Activated CD4-positive, alpha-beta T cell treated with anti-CD3 and anti-CD28 coated beads, Interleukin-2, amount 10 ng/mL, durations not matched to agents 24 days and 14 days (primary cell): ENCODE measurements around the gene ZCCHC24. TPM values are rescaled to one million over a fixed set of nuclear protein-coding genes. Genes with fewer than 3 reads are reported as not detected.
A peak's percentile ranks its signal among the peaks of the same experiment; 100 is the strongest.
"Not testable (repeated sequence)": the region's sequence is repeated elsewhere in the genome, so short reads cannot be mapped to it uniquely, and the experiment has no call there.

Experiments
- DNase-seq: peaks from one replicate; pipeline ENCODE4 v3.0.0; 2022
- H3K27ac Mint-ChIP-seq: one replicate; pipeline ENCODE4 v1.8.0; 2022; ENCODE audit warnings: mild to moderate bottlenecking, mixed read lengths
- H3K27me3 Mint-ChIP-seq: one replicate; pipeline ENCODE4 v1.8.0; 2022; ENCODE audit warnings: mixed read lengths
- H3K36me3 Mint-ChIP-seq: one replicate; pipeline ENCODE4 v1.8.0; 2022; ENCODE audit warnings: low read depth, mild to moderate bottlenecking, mixed read lengths
- H3K4me1 Mint-ChIP-seq: one replicate; pipeline ENCODE4 v1.8.0; 2021; ENCODE audit warnings: mixed read lengths
- H3K4me3 Mint-ChIP-seq: one replicate; pipeline ENCODE4 v1.8.0; 2022; ENCODE audit warnings: mild to moderate bottlenecking, moderate library complexity, mixed read lengths
- H3K9me3 Mint-ChIP-seq: one replicate; pipeline ENCODE4 v1.8.0; 2021; ENCODE audit warnings: mixed read lengths
- intact Hi-C: fragments of 100-400 bp; cut with micrococcal nuclease; formaldehyde crosslinking; loops from one replicate; pipeline ENCODE4 v1.15.1; 2023
- total RNA-seq: library from RNA; stranded (reverse); gene quantifications from 2 replicates; pipeline ENCODE4 v1.2.3, GENCODE V29; 2022

The ZCCHC24 gene
- total RNA-seq, 1 donor from 2014 or later = 1.4 TPM

DNA sequence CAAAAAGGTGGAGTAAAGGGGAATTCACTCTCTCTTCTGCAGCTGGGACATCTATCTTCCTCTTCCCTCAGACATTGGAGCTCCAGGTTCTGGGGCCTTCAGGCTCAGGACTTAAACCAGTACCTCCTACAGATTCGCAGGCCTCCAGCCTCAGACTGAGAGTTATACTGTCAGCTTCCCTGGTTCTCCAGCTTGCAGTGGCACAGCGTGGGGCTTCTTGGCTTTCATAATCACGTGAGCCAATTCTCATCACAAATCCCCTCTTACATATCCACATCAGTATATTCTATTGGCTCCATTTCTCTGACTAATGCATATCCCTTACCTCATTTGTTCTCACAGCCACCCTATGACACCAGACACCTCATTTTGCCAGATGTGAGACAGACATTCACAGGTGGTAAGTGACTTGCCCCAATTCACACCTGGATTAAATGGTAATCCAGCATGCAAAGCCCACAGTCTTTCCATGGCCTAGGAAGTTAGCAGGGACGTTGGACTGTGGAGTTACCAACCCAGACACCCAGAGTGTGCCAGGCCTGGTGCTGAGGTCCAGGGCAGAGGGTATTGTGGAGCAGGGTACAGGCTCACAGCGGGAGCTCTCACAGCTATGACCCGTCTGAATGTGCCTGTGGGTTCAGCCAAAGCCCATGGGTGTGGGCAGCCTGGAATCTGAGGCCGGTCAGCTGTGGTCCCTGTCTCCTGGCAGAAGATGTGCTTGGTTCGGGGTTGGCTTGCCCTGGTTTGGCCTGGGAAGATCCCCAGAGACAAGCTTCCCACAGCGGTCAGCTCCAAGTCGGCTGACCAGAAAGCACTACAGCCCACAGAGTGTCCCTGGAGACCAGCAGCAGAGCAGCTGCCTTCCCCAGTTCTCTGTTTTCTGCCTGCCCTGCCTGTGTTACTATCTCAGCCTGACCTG, 18.4 kb upstream of the ZCCHC24 start:
- H3K27ac Mint-ChIP-seq = no peak overlapping the region
- H3K4me3 Mint-ChIP-seq = no peak overlapping the region
- H3K36me3 Mint-ChIP-seq = no peaks in the 10 kb centered on the region
- no peak for DNase-seq
- H3K4me1 Mint-ChIP-seq = peaks cover 2% of the 10 kb centered on the region
- intact Hi-C loops = no loop called here
- H3K27me3 Mint-ChIP-seq = peaks cover 10% of the 10 kb centered on the region
- H3K9me3 Mint-ChIP-seq = no peaks in the 10 kb centered on the region

DNA sequence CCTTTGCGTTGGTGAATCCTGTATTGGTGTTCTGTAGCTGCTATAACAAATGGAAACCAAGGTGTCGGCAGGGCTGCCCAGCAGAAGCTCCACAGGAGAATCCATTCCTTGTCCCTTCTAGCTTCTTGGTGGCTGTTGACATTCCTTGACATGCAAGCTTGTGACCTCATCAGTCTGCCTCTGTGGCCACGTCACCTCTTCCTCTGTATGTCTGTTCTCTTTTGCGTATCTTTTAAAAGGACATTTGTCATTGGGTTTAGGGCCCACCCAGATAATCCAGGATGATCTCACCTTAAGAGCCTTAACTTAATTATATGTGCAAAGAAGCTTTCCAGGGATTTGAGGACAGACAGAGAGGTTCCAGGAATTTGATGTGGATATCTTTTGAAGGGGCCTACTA, 15.3 kb upstream of the ZCCHC24 start:
- Mint-ChIP-seq H3K27me3 (peaks cover 19% of the 10 kb centered on the region), H3K9me3 (no peaks in the 10 kb centered on the region), H3K36me3 (no peaks in the 10 kb centered on the region), H3K27ac (no peak overlapping the region), H3K4me3 (no peak overlapping the region), H3K4me1 (no peaks in the 10 kb centered on the region)
- DNase-seq = no peak
- intact Hi-C loops = no loop called here

DNA sequence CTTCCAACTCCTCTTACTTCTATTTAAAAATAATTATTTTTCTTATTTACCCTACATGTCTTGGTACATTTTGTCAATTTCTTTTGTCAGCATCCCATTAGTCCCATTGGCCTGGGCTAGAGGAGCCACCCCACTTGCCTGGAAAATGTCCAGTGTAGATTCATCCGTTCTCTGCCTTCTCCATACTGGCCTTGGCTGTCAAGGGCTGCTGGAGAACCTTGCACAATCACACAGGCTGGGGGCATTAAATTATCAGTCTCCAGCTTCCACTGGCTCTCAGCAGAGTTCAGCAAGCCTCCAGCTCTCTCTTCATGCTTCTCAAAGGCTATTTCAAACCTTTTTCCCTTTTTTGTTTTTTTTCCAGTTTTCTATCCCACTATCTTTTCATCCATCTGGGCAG, 13.8 kb upstream of the ZCCHC24 start:
- Mint-ChIP-seq H3K9me3 (no peaks in the 10 kb centered on the region), H3K4me3 (no peak overlapping the region), H3K36me3 (no peaks in the 10 kb centered on the region), H3K27ac (no peak overlapping the region), H3K27me3 (peaks cover 19% of the 10 kb centered on the region), H3K4me1 (no peaks in the 10 kb centered on the region)
- DNase-seq = no peak
- intact Hi-C loops = no loop called here

DNA sequence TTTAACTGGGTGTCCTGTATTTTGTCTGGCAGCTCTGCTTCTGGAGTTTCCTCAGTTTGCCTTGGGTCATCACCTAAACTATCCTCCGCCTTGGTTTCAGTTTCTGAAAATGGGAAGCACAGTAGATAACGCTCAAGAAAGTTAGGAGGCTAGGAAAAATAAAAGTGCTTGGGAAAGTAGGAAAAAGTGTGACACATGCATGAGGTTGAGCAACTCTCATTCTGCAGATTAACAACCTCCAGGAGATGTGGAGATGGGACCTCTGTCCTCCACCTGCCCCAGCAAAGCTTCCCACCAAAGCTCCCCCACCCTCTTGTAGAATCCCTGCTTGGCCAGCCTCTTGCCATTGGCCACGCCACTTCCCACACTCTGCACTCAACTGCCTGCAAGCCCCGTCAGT, 13.1 kb upstream of the ZCCHC24 start:
- Mint-ChIP-seq H3K27ac (no peak overlapping the region), H3K4me1 (no peaks in the 10 kb centered on the region), H3K27me3 (peaks cover 24% of the 10 kb centered on the region), H3K36me3 (no peaks in the 10 kb centered on the region), H3K9me3 (no peaks in the 10 kb centered on the region), H3K4me3 (no peak overlapping the region)
- no peak for DNase-seq
- intact Hi-C loops = no loop called here

DNA sequence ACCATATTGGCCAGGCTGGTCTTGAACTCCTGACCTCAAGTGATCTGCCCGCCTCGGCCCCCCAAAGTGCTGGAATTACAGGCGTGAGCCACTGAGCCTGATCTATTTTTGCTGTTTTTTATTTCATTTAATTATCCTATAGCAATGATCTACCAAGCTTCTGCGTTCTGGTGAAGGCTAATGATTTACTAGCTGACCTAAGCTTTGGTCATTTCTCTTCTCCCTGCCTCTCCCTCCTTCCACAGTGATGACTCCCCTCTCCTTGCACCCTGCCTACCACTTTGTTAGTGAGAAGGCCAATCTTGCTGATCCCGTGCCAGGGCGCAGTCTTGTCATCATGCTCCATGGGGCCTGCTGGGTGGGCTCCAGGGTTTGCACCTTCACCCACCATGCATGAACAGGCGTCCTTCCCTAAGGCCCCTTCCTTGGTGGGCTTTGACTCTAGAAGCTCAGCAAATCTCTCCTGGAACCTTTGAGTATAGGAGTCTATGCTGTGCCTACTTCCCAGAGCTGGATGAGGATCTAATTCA, 11.9 kb upstream of the ZCCHC24 start:
- Mint-ChIP-seq H3K36me3 (no peaks in the 10 kb centered on the region), H3K4me1 (no peaks in the 10 kb centered on the region), H3K9me3 (no peaks in the 10 kb centered on the region), H3K27ac (no peak overlapping the region), H3K27me3 (peaks cover 27% of the 10 kb centered on the region), H3K4me3 (no peak overlapping the region)
- no peak for DNase-seq
- intact Hi-C loops = no loop called here

DNA sequence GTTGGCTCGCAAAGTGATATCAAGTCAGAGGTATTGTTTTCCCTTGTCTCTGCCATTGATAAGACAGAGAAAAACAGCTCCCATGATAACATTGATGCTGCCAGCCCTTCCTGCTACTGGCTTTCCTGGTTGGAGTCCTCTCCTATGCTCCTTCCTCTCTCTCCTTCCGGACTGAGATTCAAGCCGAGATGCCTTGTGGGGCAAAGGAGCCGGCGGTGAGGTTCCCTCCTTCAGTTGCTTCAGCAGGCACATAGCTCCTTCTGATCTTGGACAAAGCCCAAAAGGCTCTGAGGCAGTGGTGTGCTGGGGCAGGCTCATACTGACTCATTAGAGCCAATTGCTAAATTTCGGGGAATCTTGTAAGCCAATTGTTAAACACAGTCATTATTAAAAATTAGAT, 8.8 kb upstream of the ZCCHC24 start:
- Mint-ChIP-seq H3K4me3 (no peak overlapping the region), H3K27ac (no peak overlapping the region), H3K27me3 (peaks cover 27% of the 10 kb centered on the region), H3K4me1 (no peaks in the 10 kb centered on the region), H3K36me3 (no peaks in the 10 kb centered on the region), H3K9me3 (no peaks in the 10 kb centered on the region)
- no peak for DNase-seq
- intact Hi-C loops = no loop called here

DNA sequence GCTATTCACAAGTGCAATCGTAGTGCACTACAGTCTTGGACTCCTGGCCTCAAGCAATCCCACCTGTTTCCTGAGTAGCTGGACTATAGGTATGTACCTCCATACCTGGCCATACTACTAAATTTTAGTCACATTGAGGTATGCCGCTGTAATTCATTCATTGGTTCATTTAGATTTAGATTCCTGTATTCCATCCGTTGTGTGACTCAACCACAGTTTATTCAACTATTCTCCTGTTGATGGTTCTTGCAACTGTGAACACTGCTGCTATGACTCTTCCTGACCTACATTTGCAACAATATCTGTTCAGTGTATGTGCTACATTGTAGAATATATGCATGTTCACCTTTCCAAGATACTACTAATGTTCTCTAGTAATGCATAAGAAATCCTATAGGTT, 8.0 kb upstream of the ZCCHC24 start:
- peaks cover 27% of the 10 kb centered on the region for H3K27me3 Mint-ChIP-seq

DNA sequence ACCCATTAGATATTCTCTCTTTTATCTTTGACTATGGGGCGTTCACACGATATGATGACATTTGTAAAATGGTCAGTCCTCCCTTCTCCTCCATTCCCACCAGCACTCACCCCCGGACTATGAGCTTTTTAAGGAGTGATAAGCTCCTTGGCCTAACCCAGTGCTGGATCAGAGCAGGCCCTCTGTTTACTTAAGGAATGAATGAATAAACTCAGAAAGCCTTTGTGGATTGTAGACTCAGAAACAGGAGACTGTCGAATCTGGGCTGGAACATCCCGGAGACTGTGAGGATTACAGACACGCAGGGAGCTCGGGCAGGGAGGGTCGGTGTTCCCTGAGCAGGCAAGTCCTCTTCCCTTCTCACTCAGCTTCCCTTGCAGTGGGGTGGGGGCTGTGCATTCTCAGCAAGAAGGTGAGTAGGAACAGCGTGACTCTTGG, 6.8 kb upstream of the ZCCHC24 start:
- Mint-ChIP-seq H3K27me3 (peaks cover 31% of the 10 kb centered on the region), H3K4me3 (no peak overlapping the region), H3K27ac (no peak overlapping the region), H3K36me3 (no peaks in the 10 kb centered on the region), H3K4me1 (no peaks in the 10 kb centered on the region), H3K9me3 (no peaks in the 10 kb centered on the region)
- intact Hi-C loops = no loop called here
- no peak for DNase-seq

More for the DNA sequence above, 8.0 kb upstream of the ZCCHC24 start:
- Mint-ChIP-seq H3K9me3 (no peaks in the 10 kb centered on the region), H3K4me1 (no peaks in the 10 kb centered on the region), H3K27ac (no peak overlapping the region), H3K36me3 (no peaks in the 10 kb centered on the region), H3K4me3 (no peak overlapping the region)
- no peak for DNase-seq
- intact Hi-C loops = no loop called here

DNA sequence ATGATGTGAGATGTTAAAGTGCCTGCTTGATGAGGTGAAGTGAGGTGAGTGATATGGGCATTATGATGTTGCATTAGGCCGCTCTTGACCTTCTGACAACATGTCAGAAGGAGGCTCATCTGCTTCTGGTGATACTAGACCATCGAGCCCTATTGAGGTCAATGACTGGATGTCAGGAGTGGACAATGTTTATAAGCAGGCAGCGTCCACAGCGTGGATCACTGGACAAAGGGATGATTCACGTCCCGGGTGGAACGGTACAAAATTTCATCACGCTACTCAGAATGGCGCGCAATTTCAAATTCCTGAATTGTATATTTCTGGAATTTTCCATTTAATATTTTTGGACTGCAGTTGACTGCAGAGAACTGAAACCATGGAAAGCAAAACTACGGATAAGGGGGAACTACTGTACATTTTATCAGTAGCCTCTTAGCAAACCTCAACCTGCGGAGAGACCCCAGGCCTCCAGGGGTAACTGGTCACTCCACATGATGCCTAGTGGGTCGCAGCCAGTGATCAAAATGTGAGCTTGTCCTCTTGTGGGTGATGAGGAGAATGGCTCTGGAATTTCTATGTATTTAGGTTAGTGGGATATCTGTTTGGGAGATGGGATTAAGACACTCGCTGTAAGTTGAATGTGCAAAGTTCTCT, 5.7 kb upstream of the ZCCHC24 start:
- Mint-ChIP-seq H3K9me3 (no peaks in the 10 kb centered on the region), H3K27ac (no peak overlapping the region), H3K4me3 (no peak overlapping the region), H3K27me3 (peaks cover 37% of the 10 kb centered on the region), H3K36me3 (no peaks in the 10 kb centered on the region), H3K4me1 (peaks cover 5% of the 10 kb centered on the region)
- intact Hi-C loops = no loop called here
- DNase-seq = no peak

DNA sequence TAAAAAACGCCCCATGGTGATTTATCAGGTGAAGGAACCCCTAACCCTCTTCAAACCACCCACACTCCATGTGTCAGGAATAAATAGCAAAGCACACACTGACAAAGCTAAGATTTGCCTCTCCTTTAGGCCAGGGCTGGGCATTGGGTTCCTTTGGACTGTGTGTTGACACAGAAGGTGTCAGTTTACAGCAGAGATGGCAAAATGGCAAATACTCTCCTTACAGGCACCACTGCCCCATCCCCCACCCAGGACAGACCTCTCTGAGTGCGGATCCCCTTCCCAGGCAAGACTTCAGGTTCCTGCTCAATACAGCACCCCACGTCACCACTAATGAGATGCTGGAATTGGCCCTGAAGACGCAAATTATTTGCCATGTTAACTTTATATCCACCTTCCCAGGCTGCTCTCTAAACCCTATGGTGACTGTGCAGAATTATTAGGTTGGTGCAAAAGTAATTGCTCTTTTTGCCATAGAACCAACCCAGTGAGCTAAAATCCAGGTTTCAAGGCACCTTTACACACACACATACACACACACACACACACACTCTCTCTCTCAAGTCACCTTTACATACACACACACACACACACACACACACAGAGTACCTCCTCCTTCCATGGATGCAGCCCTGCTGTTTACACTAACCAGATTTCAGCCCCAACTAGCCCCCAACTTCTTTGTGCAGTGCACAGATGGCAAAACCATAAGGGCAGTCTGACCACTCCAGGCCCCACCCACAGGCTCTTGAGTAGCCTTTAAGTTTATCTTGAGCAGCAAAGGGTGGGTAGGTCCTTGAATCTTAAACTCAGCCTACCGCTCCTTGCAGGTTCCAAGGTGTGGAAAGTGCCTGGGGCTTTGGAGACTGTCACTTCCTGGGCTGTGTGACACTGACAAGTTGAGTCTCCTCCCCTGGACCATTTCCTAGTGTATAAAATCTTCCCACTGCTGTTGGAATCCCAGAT, 4.0 kb upstream of the ZCCHC24 start:
- Mint-ChIP-seq H3K4me1 (peaks cover 11% of the 10 kb centered on the region), H3K4me3 (no peak overlapping the region), H3K36me3 (no peaks in the 10 kb centered on the region), H3K27me3 (peaks cover 36% of the 10 kb centered on the region), H3K27ac (no peak overlapping the region), H3K9me3 (no peaks in the 10 kb centered on the region)
- intact Hi-C loops = loop anchor here (10.0 kb wide), 1 partner anchor 475 kb away; no protein-coding TSS in a partner anchor
- no peak for DNase-seq

DNA sequence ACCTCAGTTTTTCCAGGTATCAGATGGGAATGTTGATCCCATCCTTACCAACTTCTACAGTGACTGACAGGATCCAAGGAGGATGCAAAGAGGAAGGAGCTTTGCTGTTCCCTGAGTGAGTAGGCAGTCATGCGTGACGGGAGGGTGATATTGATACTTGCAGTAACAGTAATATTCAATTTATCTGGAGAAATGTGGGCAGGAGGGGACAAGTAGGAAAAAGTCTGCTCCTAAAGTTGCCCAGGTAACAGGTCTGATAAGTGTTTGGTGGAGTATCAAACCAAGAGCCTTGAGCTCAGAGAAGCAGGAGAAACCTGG, 3.3 kb upstream of the ZCCHC24 start:
- Mint-ChIP-seq H3K4me1 (peaks cover 19% of the 10 kb centered on the region), H3K27ac (no peak overlapping the region), H3K9me3 (no peaks in the 10 kb centered on the region), H3K4me3 (no peak overlapping the region), H3K27me3 (peaks cover 38% of the 10 kb centered on the region), H3K36me3 (peaks cover 2% of the 10 kb centered on the region)
- DNase-seq = no peak
- intact Hi-C loops = loop anchor here (10.0 kb wide), 1 partner anchor 474 kb away; no protein-coding TSS in a partner anchor

DNA sequence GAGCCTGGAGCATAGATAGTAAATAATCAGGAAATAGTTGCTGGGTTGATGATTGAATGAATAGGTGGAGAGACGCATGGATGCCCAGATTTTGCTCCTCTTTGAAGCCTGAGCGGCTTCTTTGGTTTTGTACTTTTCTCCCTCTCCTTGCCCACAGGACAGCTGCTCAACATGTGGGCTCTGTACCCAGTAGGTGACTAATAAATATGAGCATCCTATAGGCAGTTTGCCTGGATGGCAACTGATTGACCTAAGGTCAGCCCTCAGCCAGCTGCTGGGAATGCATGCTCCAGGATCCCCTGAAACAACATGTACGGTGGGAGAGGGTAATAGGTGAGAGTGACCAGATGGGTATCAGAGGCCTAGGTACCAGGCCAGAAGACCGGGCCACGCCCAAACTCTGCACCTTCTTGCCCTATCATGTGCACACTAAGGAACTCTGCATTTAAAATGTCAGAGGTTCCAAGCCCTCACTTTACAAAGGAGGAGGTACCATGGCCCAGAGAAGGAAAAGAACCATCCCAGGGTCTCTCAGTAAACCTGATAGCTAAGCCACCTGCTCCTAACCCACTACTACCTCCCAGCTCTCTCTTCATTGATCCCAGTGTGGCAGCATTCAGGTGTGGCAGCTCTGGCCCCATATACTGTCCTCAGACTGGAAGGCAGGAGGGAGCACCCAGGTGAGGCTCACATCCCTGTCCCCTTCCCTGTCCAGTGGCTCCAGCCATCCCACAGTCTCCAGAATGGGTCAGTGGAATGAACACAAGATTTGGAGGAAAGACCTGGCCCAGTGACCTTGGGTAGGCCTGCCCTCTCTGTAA, 2.7 kb upstream of the ZCCHC24 start:
- intact Hi-C loops = loop anchor here (10.0 kb wide), 1 partner anchor 473 kb away; no protein-coding TSS in a partner anchor
- no peaks in the 10 kb centered on the region for H3K9me3 Mint-ChIP-seq
- no peak overlapping the region for H3K27ac Mint-ChIP-seq
- no peak overlapping the region for H3K4me3 Mint-ChIP-seq
- peaks cover 39% of the 10 kb centered on the region for H3K27me3 Mint-ChIP-seq
- DNase-seq = no peak
- peaks cover 2% of the 10 kb centered on the region for H3K36me3 Mint-ChIP-seq
- peaks cover 22% of the 10 kb centered on the region for H3K4me1 Mint-ChIP-seq

DNA sequence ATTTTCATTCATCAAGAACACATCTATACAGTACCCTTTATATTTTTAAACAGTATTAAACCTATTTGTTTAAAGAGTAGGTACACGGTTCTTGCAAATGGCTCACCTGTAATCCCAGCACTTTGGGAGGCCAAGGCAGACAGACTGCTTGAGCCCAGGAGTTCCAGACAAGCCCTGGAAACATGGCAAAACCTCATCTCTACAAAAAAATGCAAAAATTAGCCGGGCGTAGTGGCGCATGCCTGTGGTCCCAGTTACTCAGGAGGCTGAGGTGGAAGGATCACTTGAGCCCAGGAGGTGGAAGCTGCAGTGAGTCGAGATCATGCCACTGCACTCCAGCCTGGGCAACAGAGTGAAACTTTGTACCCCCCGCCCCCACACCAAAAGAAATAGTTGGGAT, 1.8 kb upstream of the ZCCHC24 start:
- DNase-seq, H3K27ac Mint-ChIP-seq, H3K9me3 Mint-ChIP-seq, H3K36me3 Mint-ChIP-seq: not testable (repeated sequence)
- peaks cover 22% of the 10 kb centered on the region for H3K4me1 Mint-ChIP-seq
- H3K27me3 Mint-ChIP-seq = peaks cover 41% of the 10 kb centered on the region
- H3K4me3 Mint-ChIP-seq = peak overlapping the region; percentile 78
- intact Hi-C loops = loop anchor here (10.0 kb wide), 1 partner anchor 472 kb away; no protein-coding TSS in a partner anchor
